GM23338 (cell line): Measurements from ENCODE around the gene TSSC4. TPM values are rescaled to one million over a fixed set of nuclear protein-coding genes. Genes with fewer than 3 reads are reported as not detected.

Experiments used
- ATAC-seq: fragments of 200-7000 bp; cut with Tn5 transposase; 3 replicates; pipeline ENCODE4 v1.9.1; 2020
- DNase-seq: peaks from one replicate; pipeline ENCODE4 v3.0.0-alpha.2; 2015; ENCODE audit warnings: low spot score
- H2AFZ ChIP-seq: fragments of 200-600 bp; sonication (generic); 2 replicates; pipeline ENCODE4 v1.8.0; 2016; ENCODE audit warnings: antibody characterized with exemption, mild to moderate bottlenecking, moderate library complexity
- H3F3A ChIP-seq: fragments of 200-600 bp; sonication (generic); replicated peaks from 2 replicates; pipeline ENCODE4 v1.8.0; 2017; ENCODE audit warnings: antibody characterized with exemption, mixed run types, low read depth
- H3K27ac ChIP-seq: fragments of 200-600 bp; sonication (generic); 2 replicates; pipeline ENCODE4 v1.6.1; 2016; ENCODE audit warnings: low read depth
- H3K27me3 ChIP-seq: fragments of 200-600 bp; sonication (generic); 2 replicates; pipeline ENCODE4 v1.8.0; 2016; ENCODE audit warnings: mild to moderate bottlenecking, mixed run types, moderate library complexity; ENCODE audit not compliant: insufficient read depth
- H3K36me3 ChIP-seq: fragments of 200-600 bp; sonication (generic); 2 replicates; pipeline ENCODE4 v1.8.0; 2016; ENCODE audit warnings: mild to moderate bottlenecking; ENCODE audit not compliant: insufficient read depth
- H3K4me1 ChIP-seq: fragments of 200-600 bp; sonication (generic); 2 replicates; pipeline ENCODE4 v1.8.0; 2016; ENCODE audit warnings: mild to moderate bottlenecking, moderate library complexity; ENCODE audit not compliant: insufficient read depth
- H3K4me2 ChIP-seq: fragments of 200-600 bp; sonication (generic); 2 replicates; pipeline ENCODE4 v1.7.1; 2017; ENCODE audit warnings: mixed run types
- H3K4me3 ChIP-seq: fragments of 200-600 bp; sonication (generic); 2 replicates; pipeline ENCODE4 v1.6.1; 2016; ENCODE audit warnings: mixed run types
- H3K79me2 ChIP-seq: fragments of 200-600 bp; sonication (generic); replicated peaks from 2 replicates; pipeline ENCODE4 v1.8.0; 2017; ENCODE audit warnings: mild to moderate bottlenecking; ENCODE audit not compliant: insufficient read depth
- H3K9me2 ChIP-seq: fragments of 200-600 bp; sonication (generic); 2 replicates; pipeline ENCODE4 v1.8.0; 2017; ENCODE audit not compliant: insufficient read depth
- H4K20me1 ChIP-seq: fragments of 200-600 bp; sonication (generic); replicated peaks from 2 replicates; pipeline ENCODE4 v1.8.0; 2017; ENCODE audit warnings: mild to moderate bottlenecking; ENCODE audit not compliant: insufficient read depth
- H3K27ac Mint-ChIP-seq: 2 replicates; pipeline ENCODE4 v1.8.0; 2020; ENCODE audit warnings: inconsistent platforms, mild to moderate bottlenecking, moderate library complexity, mixed read lengths
- H3K27me3 Mint-ChIP-seq: 3 replicates; pipeline ENCODE4 v1.8.0; 2022; ENCODE audit warnings: low read depth, mild to moderate bottlenecking, moderate library complexity, mixed read lengths, inconsistent platforms; ENCODE audit not compliant: insufficient read depth, poor library complexity
- H3K36me3 Mint-ChIP-seq: 3 replicates; pipeline ENCODE4 v1.8.0; 2021; ENCODE audit warnings: low read depth, mild to moderate bottlenecking, inconsistent platforms, moderate library complexity, mixed read lengths
- H3K4me1 Mint-ChIP-seq: 3 replicates; pipeline ENCODE4 v1.8.0; 2020; ENCODE audit warnings: mild to moderate bottlenecking, inconsistent platforms, mixed read lengths
- H3K4me3 Mint-ChIP-seq: 3 replicates; pipeline ENCODE4 v1.8.0; 2021; ENCODE audit warnings: moderate library complexity, mild to moderate bottlenecking, inconsistent platforms, mixed read lengths
- H3K9me3 Mint-ChIP-seq: 3 replicates; pipeline ENCODE4 v1.8.0; 2020; ENCODE audit warnings: moderate library complexity, mild to moderate bottlenecking, inconsistent platforms, mixed read lengths
- CREB1 ChIP-seq: fragments of 250-450 bp; sonication (Bioruptor Pico); IDR thresholded peaks from 2 replicates; pipeline ENCODE4 v1.5.0; 2020; ENCODE audit warnings: low read depth, mild to moderate bottlenecking, moderate library complexity
- EZH2 ChIP-seq: fragments of 200-600 bp; sonication (generic); IDR thresholded peaks from one replicate; pipeline ENCODE4 v1.8.0; 2017; ENCODE audit warnings: antibody characterized with exemption, mild to moderate bottlenecking, low read depth; ENCODE audit not compliant: unreplicated experiment
- EZH2phosphoT487 ChIP-seq: fragments of 200-600 bp; sonication (generic); IDR thresholded peaks from one replicate; pipeline ENCODE4 v1.8.1; 2018; ENCODE audit warnings: antibody characterized with exemption; ENCODE audit not compliant: unreplicated experiment
- JUNB ChIP-seq: IDR thresholded peaks from one replicate; pipeline ENCODE4 v1.6.1; 2016; ENCODE audit warnings: antibody characterized with exemption; ENCODE audit not compliant: unreplicated experiment
- NANOG ChIP-seq: IDR thresholded peaks from 2 replicates; pipeline ENCODE4 v1.6.1; 2016; ENCODE audit warnings: antibody characterized with exemption, borderline replicate concordance
- STAT1 ChIP-seq: IDR thresholded peaks from one replicate; pipeline ENCODE4 v1.6.1; 2016; ENCODE audit warnings: antibody characterized with exemption; ENCODE audit not compliant: unreplicated experiment
- ZNF114 ChIP-seq: fragments of 250-450 bp; sonication (Bioruptor Pico); IDR thresholded peaks from 2 replicates; pipeline ENCODE4 v1.5.0; 2020; ENCODE audit warnings: mild to moderate bottlenecking, moderate library complexity
- ZNF331 ChIP-seq: fragments of 250-450 bp; sonication (Bioruptor Pico); IDR thresholded peaks from 2 replicates; pipeline ENCODE4 v1.5.0; 2020; ENCODE audit warnings: low read depth, mild to moderate bottlenecking, moderate library complexity
- polyA plus RNA-seq: library from polyadenylated mRNA; unstranded; fragments of >200 nt; fragmentation: Nextera tagmentation; extraction: Ambion mirVana; gene quantifications from 2 replicates; pipeline ENCODE4 v1.2.1, GENCODE V29; 2016
- total RNA-seq: library from RNA; depleted of rRNA; stranded (reverse); fragments of >200 nt; shearing (Covaris generic); gene quantifications from 2 replicates; pipeline ENCODE4 v1.2.3, GENCODE V29; 2014
- TF ChIP-seq, protein P1 (sequence below): IDR thresholded peaks from one replicate; pipeline ENCODE4 v1.6.1; 2018; ENCODE audit warnings: antibody characterized with exemption; ENCODE audit not compliant: unreplicated experiment
- TF ChIP-seq, protein P2 (sequence below): IDR thresholded peaks from 2 replicates; pipeline ENCODE4 v1.6.1; 2016; ENCODE audit warnings: antibody characterized with exemption

Gene TSSC4
- total and polyA plus RNA-seq, 2 experiments from 2014 or later: 27.5 to 44.3 TPM

DNA sequence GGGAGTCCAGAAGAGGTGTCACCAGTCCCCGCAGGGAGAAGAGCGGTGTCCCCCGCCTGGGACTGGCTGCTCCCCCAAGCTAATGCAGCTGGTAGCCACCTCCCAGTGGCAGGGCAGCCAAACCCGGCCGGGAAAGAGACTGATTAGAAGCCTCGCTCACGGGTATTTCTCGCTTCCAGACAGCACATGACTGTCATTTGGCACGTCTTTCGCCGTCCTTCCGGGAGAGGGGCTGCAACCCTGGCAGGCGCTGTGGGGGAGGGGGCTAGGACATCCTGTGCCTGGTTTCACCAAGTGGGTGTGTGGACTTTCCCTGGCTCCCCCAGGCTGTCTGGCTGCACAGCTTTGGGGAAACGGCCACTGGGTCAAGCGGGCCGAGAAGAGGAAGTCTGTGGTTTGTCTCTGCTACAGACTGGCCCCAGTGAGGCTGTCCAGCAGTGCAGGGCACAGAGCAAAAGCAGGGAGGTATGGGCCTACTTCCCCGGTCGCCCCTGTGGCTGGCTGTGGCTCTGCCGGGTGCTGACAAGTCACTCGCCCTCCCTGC is 19.7 kb upstream of the TSSC4 start:
- Histone ChIP-seq H3K4me3 (no peak overlapping the region), H3K4me1 (peaks cover 16% of the 10 kb centered on the region; the same call in 1 of the 2 replicates), H3F3A (no peaks in the 10 kb centered on the region), H3K27me3 (no peaks in the 10 kb centered on the region), H3K79me2 (peaks cover 75% of the 10 kb centered on the region), H2AFZ (no peak overlapping the region), H3K9me2 (no peaks in the 10 kb centered on the region), H3K36me3 (no peaks in the 10 kb centered on the region), H4K20me1 (peaks cover 45% of the 10 kb centered on the region), H3K4me2 (no peak overlapping the region), H3K27ac (no peak overlapping the region)
- TF ChIP-seq JUNB (no peak), ZNF114 (CRISPR knock-in tag) (no peak), NANOG (no peak), ZNF331 (CRISPR knock-in tag) (no peak), EZH2 (no peak), STAT1 (no peak), CREB1 (no peak)
- TF ChIP-seq, protein P1, sequence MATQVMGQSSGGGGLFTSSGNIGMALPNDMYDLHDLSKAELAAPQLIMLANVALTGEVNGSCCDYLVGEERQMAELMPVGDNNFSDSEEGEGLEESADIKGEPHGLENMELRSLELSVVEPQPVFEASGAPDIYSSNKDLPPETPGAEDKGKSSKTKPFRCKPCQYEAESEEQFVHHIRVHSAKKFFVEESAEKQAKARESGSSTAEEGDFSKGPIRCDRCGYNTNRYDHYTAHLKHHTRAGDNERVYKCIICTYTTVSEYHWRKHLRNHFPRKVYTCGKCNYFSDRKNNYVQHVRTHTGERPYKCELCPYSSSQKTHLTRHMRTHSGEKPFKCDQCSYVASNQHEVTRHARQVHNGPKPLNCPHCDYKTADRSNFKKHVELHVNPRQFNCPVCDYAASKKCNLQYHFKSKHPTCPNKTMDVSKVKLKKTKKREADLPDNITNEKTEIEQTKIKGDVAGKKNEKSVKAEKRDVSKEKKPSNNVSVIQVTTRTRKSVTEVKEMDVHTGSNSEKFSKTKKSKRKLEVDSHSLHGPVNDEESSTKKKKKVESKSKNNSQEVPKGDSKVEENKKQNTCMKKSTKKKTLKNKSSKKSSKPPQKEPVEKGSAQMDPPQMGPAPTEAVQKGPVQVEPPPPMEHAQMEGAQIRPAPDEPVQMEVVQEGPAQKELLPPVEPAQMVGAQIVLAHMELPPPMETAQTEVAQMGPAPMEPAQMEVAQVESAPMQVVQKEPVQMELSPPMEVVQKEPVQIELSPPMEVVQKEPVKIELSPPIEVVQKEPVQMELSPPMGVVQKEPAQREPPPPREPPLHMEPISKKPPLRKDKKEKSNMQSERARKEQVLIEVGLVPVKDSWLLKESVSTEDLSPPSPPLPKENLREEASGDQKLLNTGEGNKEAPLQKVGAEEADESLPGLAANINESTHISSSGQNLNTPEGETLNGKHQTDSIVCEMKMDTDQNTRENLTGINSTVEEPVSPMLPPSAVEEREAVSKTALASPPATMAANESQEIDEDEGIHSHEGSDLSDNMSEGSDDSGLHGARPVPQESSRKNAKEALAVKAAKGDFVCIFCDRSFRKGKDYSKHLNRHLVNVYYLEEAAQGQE: no peak
- TF ChIP-seq, protein P2, sequence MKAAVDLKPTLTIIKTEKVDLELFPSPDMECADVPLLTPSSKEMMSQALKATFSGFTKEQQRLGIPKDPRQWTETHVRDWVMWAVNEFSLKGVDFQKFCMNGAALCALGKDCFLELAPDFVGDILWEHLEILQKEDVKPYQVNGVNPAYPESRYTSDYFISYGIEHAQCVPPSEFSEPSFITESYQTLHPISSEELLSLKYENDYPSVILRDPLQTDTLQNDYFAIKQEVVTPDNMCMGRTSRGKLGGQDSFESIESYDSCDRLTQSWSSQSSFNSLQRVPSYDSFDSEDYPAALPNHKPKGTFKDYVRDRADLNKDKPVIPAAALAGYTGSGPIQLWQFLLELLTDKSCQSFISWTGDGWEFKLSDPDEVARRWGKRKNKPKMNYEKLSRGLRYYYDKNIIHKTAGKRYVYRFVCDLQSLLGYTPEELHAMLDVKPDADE: no peak
- Mint-ChIP-seq H3K4me1 (peaks cover 21% of the 10 kb centered on the region), H3K27me3 (peaks cover 8% of the 10 kb centered on the region), H3K4me3 (no peak overlapping the region; the same call in 2 of the 3 replicates), H3K36me3 (no peaks in the 10 kb centered on the region; the same call in 2 of the 3 replicates), H3K9me3 (no peaks in the 10 kb centered on the region), H3K27ac (no peak overlapping the region)
- DNase-seq: no peak
- no peak for ATAC-seq

DNA sequence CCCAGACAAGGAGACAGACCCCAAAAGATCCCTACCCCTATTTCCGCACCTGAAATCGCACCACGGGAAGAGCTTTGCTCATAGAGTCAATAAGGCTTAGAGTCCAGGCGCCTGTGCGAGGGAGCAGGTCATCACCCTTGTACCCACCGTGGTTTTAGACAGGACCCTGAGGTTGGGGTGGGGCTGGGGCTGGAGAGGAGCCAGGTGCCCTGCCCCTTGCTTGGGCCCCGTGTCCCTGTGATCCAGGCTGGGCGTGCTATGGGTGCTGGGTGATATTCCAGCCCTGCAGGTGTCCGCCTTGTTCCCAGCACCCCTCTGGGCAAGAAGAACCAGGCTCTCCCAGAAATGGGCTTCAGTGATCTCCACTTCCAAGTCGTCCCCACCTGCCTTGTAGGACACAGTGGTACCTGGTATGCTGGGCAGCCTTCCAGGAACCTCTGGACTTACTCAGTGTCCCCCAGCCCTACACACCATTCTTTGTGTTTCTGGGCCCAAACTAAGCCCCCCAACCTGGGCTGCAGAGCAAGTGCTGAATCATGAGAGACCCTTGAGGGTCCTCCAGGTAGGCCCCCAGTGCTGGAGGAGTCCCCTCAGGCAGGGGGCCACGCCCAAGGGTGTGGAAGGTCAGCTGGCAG is 18.9 kb upstream of the TSSC4 start:
- Histone ChIP-seq H3K4me2 (no peak overlapping the region), H3F3A (no peaks in the 10 kb centered on the region), H3K36me3 (no peaks in the 10 kb centered on the region), H3K79me2 (peaks cover 82% of the 10 kb centered on the region), H3K4me3 (no peak overlapping the region), H3K9me2 (no peaks in the 10 kb centered on the region), H3K27me3 (no peaks in the 10 kb centered on the region), H3K4me1 (peaks cover 12% of the 10 kb centered on the region; the same call in 1 of the 2 replicates), H2AFZ (no peak overlapping the region), H3K27ac (no peak overlapping the region), H4K20me1 (peaks cover 45% of the 10 kb centered on the region)
- H3K4me3 Mint-ChIP-seq: no peak overlapping the region; the same call in 2 of the 3 replicates
- DNase-seq: no peak
- no peak overlapping the region for H3K27ac Mint-ChIP-seq
- ATAC-seq: no peak
- no peaks in the 10 kb centered on the region for H3K9me3 Mint-ChIP-seq
- peaks cover 8% of the 10 kb centered on the region for H3K27me3 Mint-ChIP-seq
- H3K4me1 Mint-ChIP-seq: peaks cover 19% of the 10 kb centered on the region
- no peaks in the 10 kb centered on the region; the same call in 2 of the 3 replicates for H3K36me3 Mint-ChIP-seq
- TF ChIP-seq JUNB (no peak), STAT1 (no peak), ZNF331 (CRISPR knock-in tag) (no peak), CREB1 (no peak), NANOG (no peak), EZH2phosphoT487 (no peak), ZNF114 (CRISPR knock-in tag) (no peak)
- TF ChIP-seq, protein P2: no peak
- TF ChIP-seq, protein P1: no peak
